Measurements from ENCODE around the gene P3H3.

GRCh38 chr12:6829536-6830220, 1.5 kb downstream of the P3H3 start:
- no peak for TF ChIP-seq TAF1 (IDR thresholded peaks at IDR 0.05; ENCODE audit: low read depth)
- TF ChIP-seq RAD21 (IDR thresholded peaks at IDR 0.05; ENCODE audit: low read depth): no peak
- no peak for TF ChIP-seq MAX (IDR thresholded peaks at IDR 0.05)
- TF ChIP-seq EGR1 (IDR thresholded peaks at IDR 0.05): no peak
- no peak for TF ChIP-seq USF1 (IDR thresholded peaks at IDR 0.05)
- TF ChIP-seq YY1 (IDR thresholded peaks at IDR 0.05; ENCODE audit: low read depth): no peak
